Adipose tissue (tissue), 3 donors: ENCODE data around the gene ZNF830. TPM values are rescaled to one million over a fixed set of nuclear protein-coding genes. Genes with fewer than 3 reads are reported as not detected.
"Not testable (repeated sequence)": the region's sequence is repeated elsewhere in the genome, so short reads cannot be mapped to it uniquely, and the experiment has no call there.

ENCODE experiments used
- H3K27ac ChIP-seq: one replicate; pipeline ENCODE4 v1.5.1; 2013; ENCODE audit warnings: low read depth, low read length
- WGBS, 3 donors: extraction: QIAGEN DNeasy Blood & Tissue Kit; methylation state at CpG; one replicate each; pipeline ENCODE4 v1.1.7; 2013; 5-methylcytosine and 5-hydroxymethylcytosine counted together
- polyA plus RNA-seq, 3 donors: library from polyadenylated mRNA; stranded (reverse); fragments of 200-250 nt; gene quantifications; one replicate each; pipeline ENCODE4 v1.2.3, GENCODE V29; 2013
- donor health status: healthy with polysubstance abuse.
- donor health status: Bipolar disorder and iron deficiency.
- donor health status: healthy.

ZNF830 gene
- polyA plus RNA-seq = 10 to 100 TPM in 1 of 3 donors, 1 to 10 TPM in 2; 5.0 to 10.6 (median 7.7) TPM

GRCh38 chr17:34961093-34961911, at the start of gene ZNF830, which contains the start of gene CCT6B:
TSS of gene ZNF830 (plus strand) at chr17:34961540. CDS start at chr17:34961567, 27 bp downstream.
TSS of gene CCT6B (minus strand) at chr17:34961460. CDS start at chr17:34961393, 67 bp downstream.
- 1% methylated on average over 65 of the region's 65 CpGs for WGBS, 3 donors

GRCh38 chr17:34913001-34913400, 48.3 kb upstream of the ZNF830 start:
- H3K27ac ChIP-seq = no peak overlapping the region
- WGBS, 3 donors = 65 to 67% (median 65%) methylated on average over 1 of the region's 1 CpG

More at GRCh38 chr17:34961093-34961911, at the start of gene ZNF830, which contains the start of gene CCT6B:
- peak within 1 kb of the TSS; percentile 84 for H3K27ac ChIP-seq

GRCh38 chr17:34916120-34916519, 45.2 kb upstream of the ZNF830 start:
- H3K27ac ChIP-seq = no peak overlapping the region
- WGBS, 3 donors = 61 to 71% (median 67%) methylated on average over 2 of the region's 2 CpGs

- WGBS, 3 donors = 73 to 97% (median 80%) methylated on average over 1 of the region's 1 CpG
- no peak overlapping the region for H3K27ac ChIP-seq
These were observed 44.0 kb upstream of the ZNF830 start for GRCh38 chr17:34917381-34917780.

- 80 to 97% (median 91%) methylated on average over 4 of the region's 4 CpGs for WGBS, 3 donors
These were observed 40.7 kb upstream of the ZNF830 start for GRCh38 chr17:34920676-34921075.

GRCh38 chr17:34926661-34927060, 34.7 kb upstream of the ZNF830 start:
- 92 to 95% (median 94%) methylated on average over 3 of the region's 3 CpGs for WGBS, 3 donors
- no peak overlapping the region for H3K27ac ChIP-seq

More at GRCh38 chr17:34920676-34921075, 40.7 kb upstream of the ZNF830 start:
- no peak overlapping the region for H3K27ac ChIP-seq

- no peak overlapping the region for H3K27ac ChIP-seq
These were observed 31.1 kb upstream of the ZNF830 start for GRCh38 chr17:34930283-34930682.

- H3K27ac ChIP-seq = not testable (repeated sequence)
- 89 to 95% (median 94%) methylated on average over 4 of the region's 4 CpGs for WGBS, 3 donors
These were observed 10.6 kb upstream of the ZNF830 start for GRCh38 chr17:34950780-34951179.

GRCh38 chr17:34958438-34958837, 2.9 kb upstream of the ZNF830 start:
- H3K27ac ChIP-seq = no peak overlapping the region
- WGBS, 3 donors = 68 to 79% (median 75%) methylated on average over 1 of the region's 1 CpG

- no peak overlapping the region for H3K27ac ChIP-seq
- WGBS, 3 donors = 26 to 40% (median 38%) methylated on average over 2 of the region's 2 CpGs
These were observed 12.8 kb downstream of the ZNF830 start for GRCh38 chr17:34974179-34974578.

- 82 to 90% (median 83%) methylated on average over 3 of the region's 3 CpGs for WGBS, 3 donors
- no peak overlapping the region for H3K27ac ChIP-seq
These were observed 13.8 kb downstream of the ZNF830 start for GRCh38 chr17:34974794-34975785.

- no peak overlapping the region for H3K27ac ChIP-seq
- 90 to 91% (median 91%) methylated on average over 7 of the region's 7 CpGs for WGBS, 3 donors
These were observed 17.8 kb downstream of the ZNF830 start for GRCh38 chr17:34979153-34979552.

- 20 to 24% (median 21%) methylated on average over 15 of the region's 15 CpGs for WGBS, 3 donors
- peak overlapping the region; percentile 31 for H3K27ac ChIP-seq
These were observed 18.5 kb downstream of the ZNF830 start for GRCh38 chr17:34979650-34980352.

GRCh38 chr17:34980353-34980680, 19.0 kb downstream of the ZNF830 start, which contains the start of gene LIG3:
TSS of gene LIG3 (plus strand) at chr17:34980512. CDS start at chr17:34983006, 2,494 bp downstream.
- peak within 1 kb of the TSS; percentile 90 for H3K27ac ChIP-seq
- WGBS, 3 donors = 0% methylated on average over 36 to 39 of the region's 39 CpGs

GRCh38 chr17:34980681-34981537, 19.6 kb downstream of the ZNF830 start:
- H3K27ac ChIP-seq = peak overlapping the region; percentile 90
- WGBS, 3 donors = 0 to 1% (median 1%) methylated on average over 44 to 69 of the region's 69 CpGs

GRCh38 chr17:34981538-34982241, 20.4 kb downstream of the ZNF830 start:
- 11 to 17% (median 15%) methylated on average over 8 of the region's 8 CpGs for WGBS, 3 donors
- H3K27ac ChIP-seq = no peak overlapping the region

GRCh38 chr17:34987232-34987631, 25.9 kb downstream of the ZNF830 start:
- no peak overlapping the region for H3K27ac ChIP-seq
- 75 to 90% (median 88%) methylated on average over 2 of the region's 2 CpGs for WGBS, 3 donors
